Lung (tissue), 12 donors: ENCODE measurements around the gene USP33. TPM values are rescaled to one million over a fixed set of nuclear protein-coding genes. Genes with fewer than 3 reads are reported as not detected.

Experiments
- ATAC-seq: fragments of 200-7000 bp; cut with Tn5 transposase; one replicate; pipeline ENCODE4 v1.9.1; 2020; ENCODE audit warnings: moderate number of reproducible peaks; ENCODE audit not compliant: insufficient read depth, low FRiP score
- DNase-seq, 3 donors: peaks; one replicate each; pipeline ENCODE4 v3.0.0-alpha.2; 2013 to 2017
- H3K27ac ChIP-seq, 2 donors: one replicate each; pipeline ENCODE4 v1.5.1; 2013; ENCODE audit warnings: mild to moderate bottlenecking in 2 of 2, moderate library complexity in 2 of 2, control low read depth in 1 of 2, inconsistent platforms in 1 of 2, low read depth in 1 of 2, low read length in 1 of 2
- H3K27me3 ChIP-seq, 3 donors: one replicate each; pipeline ENCODE4 v1.5.1; 2013; ENCODE audit warnings: low read length in 2 of 3; ENCODE audit not compliant: control insufficient read depth in 3 of 3, insufficient read depth in 3 of 3
- H3K36me3 ChIP-seq, 4 donors: one replicate each; pipeline ENCODE4 v1.5.1; 2013; ENCODE audit warnings: low read length in 4 of 4, mild to moderate bottlenecking in 1 of 4, moderate library complexity in 1 of 4; ENCODE audit not compliant: control insufficient read depth in 4 of 4, insufficient read depth in 4 of 4
- H3K4me1 ChIP-seq, 5 donors: one replicate each; pipeline ENCODE4 v1.5.1; 2013; ENCODE audit warnings: low read length in 5 of 5, mild to moderate bottlenecking in 2 of 5, moderate library complexity in 1 of 5; ENCODE audit not compliant: control insufficient read depth in 5 of 5, insufficient read depth in 5 of 5
- H3K4me3 ChIP-seq: one replicate; pipeline ENCODE4 v1.5.1; 2013; ENCODE audit warnings: mild to moderate bottlenecking, control low read depth, moderate library complexity
- H3K9ac ChIP-seq, 2 donors: one replicate each; pipeline ENCODE4 v1.5.1; 2013; ENCODE audit warnings: low read length in 2 of 2, control low read depth in 1 of 2; ENCODE audit not compliant: insufficient read depth in 1 of 2
- H3K9me3 ChIP-seq, 4 donors: one replicate each; pipeline ENCODE4 v1.5.1; 2013; ENCODE audit warnings: low read length in 3 of 4, mild to moderate bottlenecking in 1 of 4, moderate library complexity in 1 of 4; ENCODE audit not compliant: control insufficient read depth in 4 of 4, insufficient read depth in 3 of 4
- CTCF ChIP-seq: IDR thresholded peaks from 2 replicates; pipeline ENCODE4 v1.5.1; 2012; ENCODE audit warnings: mild to moderate bottlenecking; ENCODE audit errors: control extremely low read depth, extremely low read depth
- WGBS, 2 donors: extraction: QIAGEN DNeasy Blood & Tissue Kit; methylation state at CpG; one replicate each; pipeline ENCODE4 v1.1.7; 2013; 5-methylcytosine and 5-hydroxymethylcytosine counted together
- polyA plus RNA-seq, 2 donors: library from polyadenylated mRNA; stranded (reverse); fragments of 200-250 nt; gene quantifications; one replicate each; pipeline ENCODE4 v1.2.1, GENCODE V29; 2013
- total RNA-seq, 2 donors: library from RNA; depleted of rRNA in 1 of 2; stranded (reverse); fragments of >200 nt in 1 of 2; gene quantifications; one replicate each; pipeline ENCODE4 v1.2.1, GENCODE V29; 2014 to 2021
- donor health status: control.
- donor health status: control.
- donor health status: Bipolar disorder and iron deficiency.
- donor health status: healthy.
- donor health status: DM: yes; HTN: yes; CAD: no.

Gene USP33
- total and polyA plus RNA-seq, 4 donors, result 21.9 to 171 (median 40.6) TPM

GRCh38 chr1:77732090-77732489 lies 27.6 kb downstream of the USP33 start:
- Histone ChIP-seq H3K9me3 (no peaks in the 10 kb centered on the region), H3K27me3 (no peaks in the 10 kb centered on the region), H3K4me1 (peaks cover 0 to 3% (median 0%) of the 10 kb centered on the region in 5 donors), H3K36me3 (peaks cover 9 to 25% (median 13%) of the 10 kb centered on the region in 4 donors), H3K9ac (no peak overlapping the region), H3K4me3 (no peak overlapping the region), H3K27ac (no peak overlapping the region)
- DNase-seq (no peak), ATAC-seq (no peak)
- TF ChIP-seq CTCF, result no peak
- WGBS, 2 donors, result 88 to 95% methylated on average over 1 of the region's 1 CpG

GRCh38 chr1:77725706-77726105 lies 33.9 kb downstream of the USP33 start:
- no peak for ATAC-seq
- H3K9ac ChIP-seq, result no peak overlapping the region
- H3K27ac ChIP-seq, result no peak overlapping the region
- DNase-seq, result no peak
- peaks cover 20 to 60% (median 36%) of the 10 kb centered on the region in 4 donors for H3K36me3 ChIP-seq
- no peak overlapping the region for H3K4me3 ChIP-seq
- no peak for TF ChIP-seq CTCF
- H3K27me3 ChIP-seq, result no peaks in the 10 kb centered on the region
- H3K9me3 ChIP-seq, result no peaks in the 10 kb centered on the region
- peaks cover 0 to under 1% (median 0%) of the 10 kb centered on the region in 5 donors for H3K4me1 ChIP-seq
- WGBS, 2 donors, result 97 to 99% methylated on average over 4 of the region's 4 CpGs

GRCh38 chr1:77718181-77718580 lies 41.5 kb downstream of the USP33 start:
- H3K4me1 ChIP-seq, result no peaks in the 10 kb centered on the region
- DNase-seq, result no peak
- H3K36me3 ChIP-seq, result peaks cover 15 to 50% (median 33%) of the 10 kb centered on the region in 4 donors
- no peak for TF ChIP-seq CTCF
- no peaks in the 10 kb centered on the region for H3K27me3 ChIP-seq
- no peak overlapping the region for H3K4me3 ChIP-seq
- H3K27ac ChIP-seq, result no peak overlapping the region
- H3K9ac ChIP-seq, result no peak overlapping the region
- H3K9me3 ChIP-seq, result no peaks in the 10 kb centered on the region
- ATAC-seq, result no peak
- 98% methylated on average over 2 of the region's 2 CpGs for WGBS, 2 donors

GRCh38 chr1:77716065-77716464 lies 43.6 kb downstream of the USP33 start:
- H3K27me3 ChIP-seq, result no peaks in the 10 kb centered on the region
- no peak overlapping the region for H3K4me3 ChIP-seq
- no peaks in the 10 kb centered on the region for H3K4me1 ChIP-seq
- 98% methylated on average over 4 of the region's 4 CpGs for WGBS, 2 donors
- no peaks in the 10 kb centered on the region for H3K9me3 ChIP-seq
- no peak for DNase-seq
- H3K36me3 ChIP-seq, result peaks cover 19 to 35% (median 28%) of the 10 kb centered on the region in 4 donors
- H3K9ac ChIP-seq, result no peak overlapping the region
- no peak for ATAC-seq
- no peak overlapping the region for H3K27ac ChIP-seq
- no peak for TF ChIP-seq CTCF
